ENCODE measurements around the gene TMEM9B.
A peak's percentile ranks its signal among the peaks of the same experiment; 100 is the strongest.

Gene TMEM9B

DNA sequence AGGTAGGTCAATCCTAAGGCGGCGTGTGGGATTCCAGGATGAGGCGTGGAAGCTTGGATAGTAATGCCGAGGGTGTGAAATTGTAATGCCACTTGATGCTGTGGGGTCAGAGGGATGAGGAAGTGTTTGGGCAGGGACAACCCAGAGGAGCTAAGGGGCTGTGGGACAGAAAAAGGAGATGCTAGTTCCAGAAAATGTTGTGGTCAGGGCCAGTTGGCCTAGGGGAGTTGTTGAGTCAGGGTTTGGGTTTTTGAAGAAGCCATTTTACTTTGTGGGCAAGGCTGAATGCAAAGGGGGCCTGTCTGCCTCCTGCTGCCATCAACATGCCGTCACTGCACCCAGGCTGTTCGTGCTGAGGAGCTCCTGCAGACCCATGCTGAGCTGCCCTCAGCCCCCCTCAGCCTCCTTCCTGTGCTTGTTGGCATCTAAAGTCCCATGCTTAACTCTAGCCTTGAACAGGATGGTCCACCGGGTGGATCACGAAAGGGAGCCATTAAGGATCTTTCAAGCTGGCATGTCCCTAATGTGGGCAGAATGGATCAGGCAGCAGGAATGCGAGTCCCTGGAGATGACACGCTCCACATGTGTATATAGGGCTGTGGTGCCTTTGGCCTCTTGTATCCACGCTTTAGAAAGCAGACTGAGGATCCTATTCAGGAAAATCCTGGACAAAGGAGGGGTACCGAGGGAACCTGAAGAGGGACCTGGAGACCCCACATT lies 33.6 kb downstream of the TMEM9B start:
- no peak for DNase-seq (ENCODE audit: low read depth in 2 of 2)

DNA sequence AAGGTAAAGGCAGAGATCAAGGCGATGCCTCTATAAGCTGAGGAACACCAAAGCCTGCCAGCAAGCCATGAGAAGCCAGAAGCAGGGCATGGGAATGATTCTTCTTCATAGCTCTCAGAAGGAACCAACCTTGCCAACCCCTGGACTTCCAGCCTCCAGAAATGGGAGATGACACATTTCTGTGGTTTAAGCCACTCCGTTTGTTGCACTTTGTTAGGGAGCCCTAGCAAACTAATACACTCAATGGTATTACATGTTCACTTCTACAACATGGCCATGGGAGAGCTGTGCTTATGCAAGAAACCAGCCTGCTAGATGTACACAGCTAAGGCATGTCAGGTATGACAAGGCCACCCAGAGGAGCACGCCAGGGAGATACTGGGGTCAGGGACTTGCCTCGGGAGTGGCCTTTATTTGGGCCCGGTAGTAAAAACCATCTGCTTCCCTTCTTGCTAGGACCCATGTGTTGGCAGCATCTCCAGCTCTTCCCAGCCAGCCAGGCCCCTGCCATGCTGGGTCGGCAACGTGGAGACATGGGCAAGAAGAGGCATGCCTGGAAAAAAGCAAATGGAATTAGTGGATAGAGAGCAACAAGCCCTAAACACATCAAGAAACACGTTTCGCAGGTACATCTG lies 35.1 kb downstream of the TMEM9B start:
- no peak for DNase-seq (ENCODE audit: low read depth in 2 of 2)

DNA sequence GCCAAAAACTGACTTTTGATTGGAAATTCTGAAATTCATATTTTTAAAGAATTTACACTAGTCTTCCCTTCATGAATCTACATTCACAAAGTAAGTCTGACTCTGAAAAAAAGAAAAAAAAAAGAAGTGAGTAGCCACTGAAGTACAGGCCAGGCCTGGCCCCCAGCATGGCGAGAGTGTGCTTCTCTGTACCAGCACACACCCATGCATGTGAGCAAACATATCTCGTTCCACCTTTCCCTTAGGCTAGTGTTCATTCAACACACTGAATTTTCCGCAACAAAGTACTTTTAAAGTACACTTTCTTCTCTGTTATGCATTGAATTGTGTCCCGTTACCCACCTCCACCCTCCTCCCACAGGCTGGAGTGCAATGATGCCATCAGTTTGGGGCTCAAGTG lies 36.0 kb downstream of the TMEM9B start:
- no peak for DNase-seq (ENCODE audit: low read depth in 2 of 2)

DNA sequence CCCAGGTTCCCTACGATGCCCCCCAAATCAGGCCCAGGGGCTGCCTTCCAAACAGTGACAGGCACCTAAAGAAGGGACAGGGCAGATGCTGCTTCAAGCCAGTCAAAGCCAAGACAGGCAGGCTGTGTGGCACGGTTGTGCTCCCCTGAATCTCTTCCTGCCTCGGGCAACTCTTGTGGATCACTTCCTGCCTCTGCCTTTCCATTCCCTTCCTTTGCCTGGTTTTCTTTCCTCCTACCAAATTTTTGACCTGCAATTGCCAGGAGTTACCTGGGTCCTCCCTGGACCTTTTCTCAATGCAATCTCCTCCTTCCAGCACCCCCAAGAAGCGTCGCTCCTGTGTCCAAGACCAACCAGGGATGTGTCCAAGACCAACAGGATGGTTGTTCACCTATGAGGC lies 37.0 kb downstream of the TMEM9B start:
- no peak for DNase-seq (ENCODE audit: low read depth in 2 of 2)

DNA sequence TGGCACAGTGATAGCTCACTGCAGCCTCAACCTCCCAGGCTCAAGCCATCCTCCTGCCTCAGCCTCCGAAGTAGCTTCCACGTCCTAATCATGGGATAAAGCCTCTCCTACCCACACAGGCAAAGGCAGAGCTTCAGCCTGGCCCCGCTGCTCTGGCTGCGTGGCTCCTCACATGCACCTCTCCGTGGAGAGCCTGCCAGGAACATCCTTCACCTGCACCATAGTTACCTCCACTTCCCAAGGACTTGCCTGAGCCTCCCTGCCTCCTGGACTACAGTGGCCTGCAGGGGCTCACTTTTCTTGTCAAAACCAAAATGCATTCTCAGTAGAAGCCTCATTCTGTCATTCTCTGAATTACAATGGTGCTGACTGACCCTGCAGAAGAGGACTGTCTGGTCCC lies 38.0 kb downstream of the TMEM9B start:
- DNase-seq (ENCODE audit: low read depth in 2 of 2) = no peak

DNA sequence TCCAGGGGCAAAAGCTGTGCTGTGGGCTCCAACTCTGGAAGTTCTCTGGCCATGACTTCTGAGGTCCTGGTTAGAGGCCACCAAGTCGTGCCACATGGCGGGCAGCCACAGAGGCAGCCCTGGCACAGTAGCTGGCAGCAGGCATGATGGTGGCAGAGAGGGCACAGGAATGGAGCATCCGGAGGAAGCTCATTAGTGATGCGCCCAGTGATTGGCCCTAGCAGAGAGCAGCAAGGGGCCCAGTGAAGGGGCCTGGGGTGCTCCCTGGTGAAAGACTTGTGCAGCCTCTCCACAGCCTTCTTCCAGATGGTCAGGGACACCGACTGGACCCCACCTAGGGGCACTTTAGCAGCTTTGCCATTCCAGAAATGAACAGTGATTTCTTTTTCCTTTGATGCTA lies 38.5 kb downstream of the TMEM9B start:
- DNase-seq (ENCODE audit: low read depth in 2 of 2) = no peak

DNA sequence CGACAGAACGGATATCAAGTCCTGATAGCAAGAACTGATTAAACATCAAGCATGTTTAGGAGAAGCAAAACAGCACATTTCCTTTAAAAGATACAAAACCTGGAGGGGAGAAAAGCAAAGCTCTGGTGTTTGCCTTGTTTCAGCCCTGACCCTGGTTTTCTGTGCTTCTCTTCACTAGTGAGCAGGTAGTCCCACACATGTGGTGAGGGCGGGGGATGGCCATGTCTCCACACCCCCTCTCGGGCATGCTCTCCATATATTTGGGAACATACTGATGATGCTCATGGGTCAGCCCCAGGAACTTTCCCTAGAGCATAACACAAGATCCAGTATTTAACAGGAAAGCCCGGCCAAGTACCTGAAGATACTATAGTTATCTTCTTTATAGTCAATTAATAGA lies 41.6 kb downstream of the TMEM9B start:
- DNase-seq (ENCODE audit: low read depth in 2 of 2) = no peak

DNA sequence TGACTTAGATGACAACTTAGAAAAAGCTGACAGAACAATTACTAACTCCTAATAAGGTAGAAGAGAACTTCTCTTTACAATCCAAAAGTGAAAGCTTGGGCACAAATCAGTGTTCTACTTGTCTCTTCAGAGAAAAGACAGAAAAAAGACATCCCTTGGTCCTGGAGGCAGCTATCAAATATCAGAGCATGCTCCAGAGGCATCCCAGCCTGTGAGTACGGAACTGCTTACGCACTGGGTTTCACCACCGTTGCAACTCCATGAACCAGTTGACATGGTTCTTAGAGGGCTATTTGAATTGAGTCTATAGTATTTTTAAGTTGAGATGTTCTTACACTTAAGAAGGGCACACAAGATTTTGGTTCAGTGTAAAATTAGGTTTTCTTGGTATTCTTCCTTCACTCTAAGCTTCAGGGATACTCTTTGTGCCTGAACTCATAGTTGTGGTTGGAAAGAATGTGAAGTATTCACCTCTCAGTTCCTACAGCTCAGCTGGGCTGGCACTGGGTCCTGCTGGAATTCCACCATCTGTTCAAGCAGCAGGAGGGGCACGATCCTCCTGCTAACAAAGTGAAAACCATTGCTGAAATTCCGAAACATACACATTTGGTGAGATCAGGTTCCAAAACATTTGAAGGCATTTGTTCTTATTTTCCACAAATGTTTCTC lies 47.0 kb downstream of the TMEM9B start:
- no peak for DNase-seq (ENCODE audit: low read depth in 2 of 2)

DNA sequence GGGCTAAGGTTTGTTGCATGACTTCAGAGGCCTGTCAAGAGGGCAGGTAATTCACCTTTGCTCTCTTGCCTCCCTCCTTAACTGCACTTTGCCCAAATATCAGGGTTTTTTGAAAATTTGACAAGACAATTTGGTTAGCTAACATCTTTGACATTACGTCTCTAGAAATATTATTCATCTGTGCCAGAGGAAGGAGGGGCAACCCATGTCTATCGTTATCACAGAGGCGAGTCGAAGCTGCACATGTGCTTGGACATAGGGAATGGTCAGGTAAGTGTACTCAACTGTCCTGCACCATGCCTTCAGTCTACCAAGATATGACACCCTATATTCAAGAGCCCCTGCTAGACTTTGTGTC lies 49.6 kb downstream of the TMEM9B start:
- DNase-seq (ENCODE audit: low read depth in 2 of 2) = no peak

DNA sequence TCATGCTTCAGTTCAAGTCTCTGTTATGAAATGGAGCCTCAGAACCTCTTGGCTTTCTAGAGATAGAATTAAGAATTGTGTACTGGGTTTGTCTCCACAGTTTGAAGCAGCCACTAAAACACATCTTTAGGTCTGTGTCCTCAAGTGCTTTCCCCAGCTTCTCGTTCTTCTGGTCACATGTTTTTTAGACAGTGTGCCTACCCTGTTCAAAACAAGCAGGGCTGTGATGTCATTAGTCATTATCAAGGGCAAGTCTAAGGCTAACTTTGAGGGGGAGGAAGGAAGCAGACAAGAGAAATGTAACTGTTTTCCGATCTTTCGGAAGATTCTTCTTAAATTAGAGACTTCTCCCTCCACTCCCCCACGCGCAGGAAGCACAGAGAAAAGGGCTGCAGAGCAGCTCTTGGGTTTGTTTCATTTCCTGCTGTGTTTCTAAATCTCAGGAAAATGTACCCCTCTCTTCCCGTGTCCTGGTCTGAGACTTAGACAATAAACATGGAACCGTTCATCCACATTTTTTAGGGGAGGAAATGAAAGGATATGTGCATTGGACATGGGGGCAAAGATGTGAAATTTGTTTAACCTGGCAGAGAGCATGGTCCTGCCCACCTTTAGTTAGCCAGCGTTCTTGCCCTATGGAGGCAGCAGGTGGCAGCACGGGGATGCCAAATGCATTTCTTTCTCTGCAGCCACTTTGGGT lies 50.1 kb downstream of the TMEM9B start:
- DNase-seq (ENCODE audit: low read depth in 2 of 2) = no peak

DNA sequence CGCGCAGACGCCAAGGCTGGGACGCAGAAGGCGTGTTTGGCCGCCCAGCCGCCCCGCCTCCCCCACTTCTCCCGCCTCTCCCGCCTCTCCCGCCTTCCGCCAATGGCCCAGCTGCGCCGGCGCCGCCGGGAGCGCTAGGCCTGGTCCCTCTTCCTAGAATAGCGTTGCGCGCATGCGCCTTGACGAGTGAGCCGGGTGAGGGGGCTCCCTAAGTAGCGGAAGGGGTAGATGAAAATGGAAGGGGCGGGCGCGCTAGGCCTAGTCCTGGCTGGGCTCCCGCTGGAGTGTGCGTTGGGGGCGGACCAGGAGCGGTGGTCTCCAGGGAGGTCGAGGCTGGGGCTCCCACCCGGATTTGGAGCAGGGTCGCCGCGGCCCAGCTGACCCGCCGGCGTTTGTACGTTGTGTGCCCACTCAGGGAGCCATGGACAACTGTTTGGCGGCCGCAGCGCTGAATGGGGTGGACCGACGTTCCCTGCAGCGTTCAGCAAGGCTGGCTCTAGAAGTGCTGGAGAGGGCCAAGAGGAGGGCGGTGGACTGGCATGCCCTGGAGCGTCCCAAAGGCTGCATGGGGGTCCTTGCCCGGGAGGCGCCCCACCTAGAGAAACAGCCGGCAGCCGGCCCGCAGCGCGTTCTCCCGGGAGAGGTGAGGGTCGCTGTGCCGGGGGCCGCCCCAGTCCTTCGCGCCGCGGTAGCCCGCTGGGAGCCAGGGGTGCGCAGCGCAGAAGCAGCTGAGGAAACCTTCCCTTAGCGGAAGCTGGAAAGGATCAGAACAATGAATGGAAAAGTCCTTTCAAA lies 53.0 kb downstream of the TMEM9B start, which contains the start of gene AKIP1:
Gene AKIP1, plus strand, starts transcription at position 161 of the 795 bp plus-strand sequence. Its CDS starts 261 bp downstream, at position 422.
- peak; percentile 76 to 85 for DNase-seq (ENCODE audit: low read depth in 2 of 2)

DNA sequence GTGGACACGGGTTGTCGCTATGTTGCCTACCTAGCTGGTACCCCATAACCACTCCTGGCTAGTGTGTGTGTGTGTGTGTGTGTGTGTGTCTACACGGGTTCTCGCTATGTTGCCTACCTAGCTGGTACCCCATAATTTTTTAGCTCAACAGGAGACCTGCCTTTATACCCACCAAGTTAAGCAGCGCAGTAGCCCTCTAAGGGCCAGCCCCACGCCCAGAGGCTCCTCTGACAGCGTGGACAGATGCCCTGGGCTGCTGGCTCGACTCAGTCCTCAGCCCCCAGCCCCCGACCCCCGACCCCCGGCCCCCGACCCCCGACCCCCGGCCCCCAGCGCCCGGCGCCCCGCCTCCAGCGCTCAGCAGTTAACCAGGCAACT lies 53.6 kb downstream of the TMEM9B start:
- DNase-seq (ENCODE audit: low read depth in 2 of 2) = no peak

DNA sequence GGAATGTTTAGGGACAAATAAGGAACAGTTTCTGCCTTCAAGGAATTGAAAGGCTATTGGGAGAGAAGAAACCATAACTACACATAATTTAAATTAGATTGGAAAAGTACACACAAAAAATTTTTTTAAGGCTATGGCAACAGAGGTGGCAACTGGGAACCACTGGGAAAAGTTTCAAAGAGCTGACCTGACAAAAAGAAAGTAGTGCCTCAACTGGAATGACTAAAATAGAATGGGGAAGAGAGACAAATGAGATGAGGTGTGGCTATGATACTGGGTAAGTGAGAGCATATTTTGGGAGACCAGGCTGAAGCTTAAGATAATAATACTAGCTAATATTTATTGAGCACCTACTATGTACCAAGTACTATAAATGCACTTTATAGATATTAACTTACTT lies 56.1 kb downstream of the TMEM9B start:
- no peak for DNase-seq (ENCODE audit: low read depth in 2 of 2)

DNA sequence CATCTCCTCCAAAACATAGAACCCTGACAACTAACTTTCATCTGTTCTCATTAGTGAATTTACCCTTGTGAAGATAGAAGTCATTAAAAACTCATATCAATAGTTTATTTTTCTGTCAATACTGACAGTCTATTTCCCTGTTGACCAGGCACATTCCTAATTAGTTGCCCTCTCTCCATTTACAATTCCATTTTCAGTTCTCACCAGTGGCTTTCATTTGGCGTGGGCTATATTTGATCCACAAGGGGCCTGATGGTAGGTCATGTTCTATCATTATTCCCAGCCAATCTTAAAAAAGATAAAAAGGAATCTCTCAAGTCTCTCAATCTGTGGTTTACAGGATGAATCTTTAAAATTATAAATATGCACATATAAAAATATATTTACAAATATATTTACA lies 57.1 kb downstream of the TMEM9B start:
- DNase-seq (ENCODE audit: low read depth in 2 of 2) = no peak

DNA sequence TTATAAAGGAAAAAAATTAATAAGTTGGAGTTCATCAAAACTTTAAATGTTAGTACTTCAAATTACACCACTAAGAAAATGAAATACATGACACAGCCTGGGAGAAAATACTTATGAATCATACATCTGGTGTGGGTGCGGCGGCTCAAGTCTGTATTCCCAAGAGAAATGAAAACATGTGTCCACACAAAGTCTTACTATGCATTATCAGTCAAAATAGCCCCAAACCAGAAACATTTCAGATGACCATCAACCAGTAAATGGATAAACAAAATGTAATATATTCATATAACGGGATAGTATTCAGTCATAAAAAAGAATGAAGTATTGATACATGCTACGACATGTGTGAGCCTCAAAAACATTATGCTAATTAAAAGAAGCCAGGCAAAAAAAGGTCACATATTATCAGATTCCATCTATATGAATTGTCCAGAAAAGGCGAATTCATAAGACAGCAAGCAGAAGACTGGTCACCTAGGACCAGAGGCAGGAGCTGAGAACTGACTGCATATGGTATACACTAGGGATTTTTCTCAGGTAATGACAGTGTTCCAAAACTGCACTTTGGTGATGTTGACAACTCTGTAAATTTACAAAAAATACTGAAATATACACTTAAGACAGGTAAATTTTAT lies 58.6 kb downstream of the TMEM9B start:
- no peak for DNase-seq (ENCODE audit: low read depth in 2 of 2)

DNA sequence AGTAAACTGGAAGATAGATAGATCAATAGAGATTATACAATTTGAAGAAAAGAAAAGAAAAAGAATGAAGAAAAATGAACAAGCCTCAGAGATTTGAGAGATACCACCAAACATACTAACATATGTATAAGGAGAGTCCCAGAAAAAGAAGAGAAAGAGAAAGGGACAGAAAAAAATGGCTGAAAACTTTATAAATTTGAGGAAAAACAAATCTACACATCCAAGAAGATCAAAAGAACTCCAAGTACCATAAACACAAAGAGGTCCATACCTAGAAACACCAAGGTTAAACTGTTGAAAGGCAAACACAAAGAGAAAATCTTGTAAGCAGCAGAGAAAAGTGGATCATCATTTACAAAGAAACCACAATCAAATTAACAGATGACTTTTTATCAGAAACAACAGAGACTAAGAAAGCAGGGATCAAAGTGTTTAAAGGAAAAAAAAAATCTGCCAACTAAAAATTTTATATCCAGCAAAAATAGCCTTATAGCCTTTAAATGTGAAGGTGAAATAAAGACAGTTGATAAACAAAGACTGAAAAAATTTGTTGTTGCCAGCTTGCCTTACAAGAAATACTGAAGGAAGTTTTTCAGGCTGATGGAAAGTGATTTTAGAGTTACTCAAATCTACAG lies 65.0 kb downstream of the TMEM9B start:
- DNase-seq (ENCODE audit: low read depth in 2 of 2) = no peak

Measured in activated CD4-positive, alpha-beta T cell treated with anti-CD3 and anti-CD28 coated beads for 24 hours (primary cell).